GM23338 (cell line): ENCODE measurements around the gene SV2C. TPM values are rescaled to one million over a fixed set of nuclear protein-coding genes. Genes with fewer than 3 reads are reported as not detected.

ENCODE experiments used
- ATAC-seq: fragments of 200-7000 bp; cut with Tn5 transposase; 3 replicates; pipeline ENCODE4 v1.9.1; 2020
- DNase-seq: peaks from one replicate; pipeline ENCODE4 v3.0.0-alpha.2; 2015; ENCODE audit warnings: low spot score
- H2AFZ ChIP-seq: fragments of 200-600 bp; sonication (generic); 2 replicates; pipeline ENCODE4 v1.8.0; 2016; ENCODE audit warnings: antibody characterized with exemption, mild to moderate bottlenecking, moderate library complexity
- H3F3A ChIP-seq: fragments of 200-600 bp; sonication (generic); replicated peaks from 2 replicates; pipeline ENCODE4 v1.8.0; 2017; ENCODE audit warnings: antibody characterized with exemption, mixed run types, low read depth
- H3K27ac ChIP-seq: fragments of 200-600 bp; sonication (generic); 2 replicates; pipeline ENCODE4 v1.6.1; 2016; ENCODE audit warnings: low read depth
- H3K27me3 ChIP-seq: fragments of 200-600 bp; sonication (generic); 2 replicates; pipeline ENCODE4 v1.8.0; 2016; ENCODE audit warnings: mild to moderate bottlenecking, mixed run types, moderate library complexity; ENCODE audit not compliant: insufficient read depth
- H3K36me3 ChIP-seq: fragments of 200-600 bp; sonication (generic); 2 replicates; pipeline ENCODE4 v1.8.0; 2016; ENCODE audit warnings: mild to moderate bottlenecking; ENCODE audit not compliant: insufficient read depth
- H3K4me1 ChIP-seq: fragments of 200-600 bp; sonication (generic); 2 replicates; pipeline ENCODE4 v1.8.0; 2016; ENCODE audit warnings: mild to moderate bottlenecking, moderate library complexity; ENCODE audit not compliant: insufficient read depth
- H3K4me2 ChIP-seq: fragments of 200-600 bp; sonication (generic); 2 replicates; pipeline ENCODE4 v1.7.1; 2017; ENCODE audit warnings: mixed run types
- H3K4me3 ChIP-seq: fragments of 200-600 bp; sonication (generic); 2 replicates; pipeline ENCODE4 v1.6.1; 2016; ENCODE audit warnings: mixed run types
- H3K79me2 ChIP-seq: fragments of 200-600 bp; sonication (generic); replicated peaks from 2 replicates; pipeline ENCODE4 v1.8.0; 2017; ENCODE audit warnings: mild to moderate bottlenecking; ENCODE audit not compliant: insufficient read depth
- H3K9me2 ChIP-seq: fragments of 200-600 bp; sonication (generic); 2 replicates; pipeline ENCODE4 v1.8.0; 2017; ENCODE audit not compliant: insufficient read depth
- H4K20me1 ChIP-seq: fragments of 200-600 bp; sonication (generic); replicated peaks from 2 replicates; pipeline ENCODE4 v1.8.0; 2017; ENCODE audit warnings: mild to moderate bottlenecking; ENCODE audit not compliant: insufficient read depth
- H3K27ac Mint-ChIP-seq: 2 replicates; pipeline ENCODE4 v1.8.0; 2020; ENCODE audit warnings: inconsistent platforms, mild to moderate bottlenecking, moderate library complexity, mixed read lengths
- H3K27me3 Mint-ChIP-seq: 3 replicates; pipeline ENCODE4 v1.8.0; 2022; ENCODE audit warnings: low read depth, mild to moderate bottlenecking, moderate library complexity, mixed read lengths, inconsistent platforms; ENCODE audit not compliant: insufficient read depth, poor library complexity
- H3K36me3 Mint-ChIP-seq: 3 replicates; pipeline ENCODE4 v1.8.0; 2021; ENCODE audit warnings: low read depth, mild to moderate bottlenecking, inconsistent platforms, moderate library complexity, mixed read lengths
- H3K4me1 Mint-ChIP-seq: 3 replicates; pipeline ENCODE4 v1.8.0; 2020; ENCODE audit warnings: mild to moderate bottlenecking, inconsistent platforms, mixed read lengths
- H3K4me3 Mint-ChIP-seq: 3 replicates; pipeline ENCODE4 v1.8.0; 2021; ENCODE audit warnings: moderate library complexity, mild to moderate bottlenecking, inconsistent platforms, mixed read lengths
- H3K9me3 Mint-ChIP-seq: 3 replicates; pipeline ENCODE4 v1.8.0; 2020; ENCODE audit warnings: moderate library complexity, mild to moderate bottlenecking, inconsistent platforms, mixed read lengths
- CREB1 ChIP-seq: fragments of 250-450 bp; sonication (Bioruptor Pico); IDR thresholded peaks from 2 replicates; pipeline ENCODE4 v1.5.0; 2020; ENCODE audit warnings: low read depth, mild to moderate bottlenecking, moderate library complexity
- EZH2phosphoT487 ChIP-seq: fragments of 200-600 bp; sonication (generic); IDR thresholded peaks from one replicate; pipeline ENCODE4 v1.8.1; 2018; ENCODE audit warnings: antibody characterized with exemption; ENCODE audit not compliant: unreplicated experiment
- JUNB ChIP-seq: IDR thresholded peaks from one replicate; pipeline ENCODE4 v1.6.1; 2016; ENCODE audit warnings: antibody characterized with exemption; ENCODE audit not compliant: unreplicated experiment
- STAT1 ChIP-seq: IDR thresholded peaks from one replicate; pipeline ENCODE4 v1.6.1; 2016; ENCODE audit warnings: antibody characterized with exemption; ENCODE audit not compliant: unreplicated experiment
- ZNF114 ChIP-seq: fragments of 250-450 bp; sonication (Bioruptor Pico); IDR thresholded peaks from 2 replicates; pipeline ENCODE4 v1.5.0; 2020; ENCODE audit warnings: mild to moderate bottlenecking, moderate library complexity
- ZNF331 ChIP-seq: fragments of 250-450 bp; sonication (Bioruptor Pico); IDR thresholded peaks from 2 replicates; pipeline ENCODE4 v1.5.0; 2020; ENCODE audit warnings: low read depth, mild to moderate bottlenecking, moderate library complexity
- polyA plus RNA-seq: library from polyadenylated mRNA; unstranded; fragments of >200 nt; fragmentation: Nextera tagmentation; extraction: Ambion mirVana; gene quantifications from 2 replicates; pipeline ENCODE4 v1.2.1, GENCODE V29; 2016
- total RNA-seq: library from RNA; depleted of rRNA; stranded (reverse); fragments of >200 nt; shearing (Covaris generic); gene quantifications from 2 replicates; pipeline ENCODE4 v1.2.3, GENCODE V29; 2014
- TF ChIP-seq, protein P1 (sequence below), 2 experiments: fragments of 200-600 bp in 1 of 2; sonication (generic) in 1 of 2; conservative IDR thresholded peaks; 2 replicates each; pipeline versions ENCODE4 v1.5.1 to v1.6.1; 2016 to 2017; ENCODE audit warnings: antibody characterized with exemption in 2 of 2, low read depth in 2 of 2, mild to moderate bottlenecking in 2 of 2, moderate library complexity in 1 of 2
- TF ChIP-seq, protein P2 (sequence below): IDR thresholded peaks from one replicate; pipeline ENCODE4 v1.6.1; 2018; ENCODE audit warnings: antibody characterized with exemption; ENCODE audit not compliant: unreplicated experiment
- TF ChIP-seq, protein P3 (sequence below): fragments of 250-450 bp; sonication (Bioruptor Pico); IDR thresholded peaks from 2 replicates; pipeline ENCODE4 v1.5.0; 2020; ENCODE audit warnings: mild to moderate bottlenecking, moderate library complexity
- TF ChIP-seq, protein P4 (sequence below): IDR thresholded peaks from 2 replicates; pipeline ENCODE4 v1.6.1; 2016; ENCODE audit warnings: antibody characterized with exemption

SV2C gene
- total and polyA plus RNA-seq, 2 experiments from 2014 or later = 0.05 to 0.07 TPM

DNA sequence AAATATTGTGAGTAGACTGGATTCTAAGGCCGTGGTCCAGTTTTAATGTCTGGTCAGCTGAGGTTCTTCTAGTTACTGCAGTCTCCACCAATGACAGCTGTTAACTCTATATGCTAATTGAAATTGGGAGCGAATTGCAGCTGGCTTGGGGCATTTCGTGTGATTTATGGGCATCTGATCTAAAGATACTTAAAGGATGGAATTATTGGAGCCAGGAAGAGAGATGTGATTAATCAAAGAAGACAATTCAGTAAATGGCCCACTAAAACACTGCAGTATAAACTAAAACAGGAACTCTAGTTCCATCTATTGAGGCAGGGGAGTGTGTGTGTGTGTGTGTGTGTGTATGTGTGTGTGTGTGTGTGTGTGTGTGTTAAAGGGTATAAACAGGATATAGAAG is 162.4 kb downstream of the SV2C start (continued):
- TF ChIP-seq, protein P1, sequence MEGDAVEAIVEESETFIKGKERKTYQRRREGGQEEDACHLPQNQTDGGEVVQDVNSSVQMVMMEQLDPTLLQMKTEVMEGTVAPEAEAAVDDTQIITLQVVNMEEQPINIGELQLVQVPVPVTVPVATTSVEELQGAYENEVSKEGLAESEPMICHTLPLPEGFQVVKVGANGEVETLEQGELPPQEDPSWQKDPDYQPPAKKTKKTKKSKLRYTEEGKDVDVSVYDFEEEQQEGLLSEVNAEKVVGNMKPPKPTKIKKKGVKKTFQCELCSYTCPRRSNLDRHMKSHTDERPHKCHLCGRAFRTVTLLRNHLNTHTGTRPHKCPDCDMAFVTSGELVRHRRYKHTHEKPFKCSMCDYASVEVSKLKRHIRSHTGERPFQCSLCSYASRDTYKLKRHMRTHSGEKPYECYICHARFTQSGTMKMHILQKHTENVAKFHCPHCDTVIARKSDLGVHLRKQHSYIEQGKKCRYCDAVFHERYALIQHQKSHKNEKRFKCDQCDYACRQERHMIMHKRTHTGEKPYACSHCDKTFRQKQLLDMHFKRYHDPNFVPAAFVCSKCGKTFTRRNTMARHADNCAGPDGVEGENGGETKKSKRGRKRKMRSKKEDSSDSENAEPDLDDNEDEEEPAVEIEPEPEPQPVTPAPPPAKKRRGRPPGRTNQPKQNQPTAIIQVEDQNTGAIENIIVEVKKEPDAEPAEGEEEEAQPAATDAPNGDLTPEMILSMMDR (conservative IDR thresholded peaks at IDR 0.05; ENCODE audit: low read depth in 2 of 2) = no peak
- TF ChIP-seq EZH2phosphoT487 (no peak), STAT1 (no peak), JUNB (no peak), CREB1 (CRISPR knock-in tag) (no peak)
- TF ChIP-seq, protein P2, sequence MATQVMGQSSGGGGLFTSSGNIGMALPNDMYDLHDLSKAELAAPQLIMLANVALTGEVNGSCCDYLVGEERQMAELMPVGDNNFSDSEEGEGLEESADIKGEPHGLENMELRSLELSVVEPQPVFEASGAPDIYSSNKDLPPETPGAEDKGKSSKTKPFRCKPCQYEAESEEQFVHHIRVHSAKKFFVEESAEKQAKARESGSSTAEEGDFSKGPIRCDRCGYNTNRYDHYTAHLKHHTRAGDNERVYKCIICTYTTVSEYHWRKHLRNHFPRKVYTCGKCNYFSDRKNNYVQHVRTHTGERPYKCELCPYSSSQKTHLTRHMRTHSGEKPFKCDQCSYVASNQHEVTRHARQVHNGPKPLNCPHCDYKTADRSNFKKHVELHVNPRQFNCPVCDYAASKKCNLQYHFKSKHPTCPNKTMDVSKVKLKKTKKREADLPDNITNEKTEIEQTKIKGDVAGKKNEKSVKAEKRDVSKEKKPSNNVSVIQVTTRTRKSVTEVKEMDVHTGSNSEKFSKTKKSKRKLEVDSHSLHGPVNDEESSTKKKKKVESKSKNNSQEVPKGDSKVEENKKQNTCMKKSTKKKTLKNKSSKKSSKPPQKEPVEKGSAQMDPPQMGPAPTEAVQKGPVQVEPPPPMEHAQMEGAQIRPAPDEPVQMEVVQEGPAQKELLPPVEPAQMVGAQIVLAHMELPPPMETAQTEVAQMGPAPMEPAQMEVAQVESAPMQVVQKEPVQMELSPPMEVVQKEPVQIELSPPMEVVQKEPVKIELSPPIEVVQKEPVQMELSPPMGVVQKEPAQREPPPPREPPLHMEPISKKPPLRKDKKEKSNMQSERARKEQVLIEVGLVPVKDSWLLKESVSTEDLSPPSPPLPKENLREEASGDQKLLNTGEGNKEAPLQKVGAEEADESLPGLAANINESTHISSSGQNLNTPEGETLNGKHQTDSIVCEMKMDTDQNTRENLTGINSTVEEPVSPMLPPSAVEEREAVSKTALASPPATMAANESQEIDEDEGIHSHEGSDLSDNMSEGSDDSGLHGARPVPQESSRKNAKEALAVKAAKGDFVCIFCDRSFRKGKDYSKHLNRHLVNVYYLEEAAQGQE = no peak

DNA sequence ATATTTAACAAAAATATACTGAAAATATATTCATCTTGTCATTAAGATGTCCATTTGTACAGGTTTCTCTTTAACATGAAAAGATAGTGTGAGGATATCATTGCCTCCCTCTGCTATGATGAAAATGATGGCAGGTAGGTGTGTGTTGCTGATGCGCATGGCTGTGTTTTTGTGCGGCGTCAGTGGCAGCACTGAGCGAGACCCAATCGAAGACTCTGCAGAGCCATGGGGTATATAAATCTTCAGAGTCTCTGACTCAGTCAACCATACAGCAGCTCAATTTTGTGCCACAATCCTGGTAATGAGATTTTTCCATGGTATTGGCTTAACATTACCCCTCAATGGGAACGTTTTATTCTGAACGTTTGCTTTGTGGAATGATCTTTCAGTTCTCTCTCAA is 166.4 kb downstream of the SV2C start:
- Histone ChIP-seq H3F3A (no peaks in the 10 kb centered on the region), H3K27me3 (no peaks in the 10 kb centered on the region), H3K79me2 (no peaks in the 10 kb centered on the region), H3K4me1 (no peaks in the 10 kb centered on the region), H4K20me1 (no peaks in the 10 kb centered on the region), H3K27ac (no peak overlapping the region), H3K4me2 (no peak overlapping the region), H3K36me3 (no peaks in the 10 kb centered on the region), H3K4me3 (no peak overlapping the region), H2AFZ (no peak overlapping the region), H3K9me2 (no peaks in the 10 kb centered on the region; the same call in 1 of the 2 replicates)
- Mint-ChIP-seq H3K27me3 (peaks cover 2% of the 10 kb centered on the region), H3K9me3 (no peaks in the 10 kb centered on the region; the same call in 1 of the 3 replicates), H3K27ac (no peak overlapping the region), H3K36me3 (no peaks in the 10 kb centered on the region), H3K4me1 (no peaks in the 10 kb centered on the region), H3K4me3 (no peak overlapping the region)
- ATAC-seq (no peak), DNase-seq (no peak)
- TF ChIP-seq ZNF331 (CRISPR knock-in tag) (no peak), EZH2phosphoT487 (no peak), ZNF114 (CRISPR knock-in tag) (no peak), JUNB (no peak), STAT1 (no peak), CREB1 (CRISPR knock-in tag) (no peak)
- TF ChIP-seq, protein P3, sequence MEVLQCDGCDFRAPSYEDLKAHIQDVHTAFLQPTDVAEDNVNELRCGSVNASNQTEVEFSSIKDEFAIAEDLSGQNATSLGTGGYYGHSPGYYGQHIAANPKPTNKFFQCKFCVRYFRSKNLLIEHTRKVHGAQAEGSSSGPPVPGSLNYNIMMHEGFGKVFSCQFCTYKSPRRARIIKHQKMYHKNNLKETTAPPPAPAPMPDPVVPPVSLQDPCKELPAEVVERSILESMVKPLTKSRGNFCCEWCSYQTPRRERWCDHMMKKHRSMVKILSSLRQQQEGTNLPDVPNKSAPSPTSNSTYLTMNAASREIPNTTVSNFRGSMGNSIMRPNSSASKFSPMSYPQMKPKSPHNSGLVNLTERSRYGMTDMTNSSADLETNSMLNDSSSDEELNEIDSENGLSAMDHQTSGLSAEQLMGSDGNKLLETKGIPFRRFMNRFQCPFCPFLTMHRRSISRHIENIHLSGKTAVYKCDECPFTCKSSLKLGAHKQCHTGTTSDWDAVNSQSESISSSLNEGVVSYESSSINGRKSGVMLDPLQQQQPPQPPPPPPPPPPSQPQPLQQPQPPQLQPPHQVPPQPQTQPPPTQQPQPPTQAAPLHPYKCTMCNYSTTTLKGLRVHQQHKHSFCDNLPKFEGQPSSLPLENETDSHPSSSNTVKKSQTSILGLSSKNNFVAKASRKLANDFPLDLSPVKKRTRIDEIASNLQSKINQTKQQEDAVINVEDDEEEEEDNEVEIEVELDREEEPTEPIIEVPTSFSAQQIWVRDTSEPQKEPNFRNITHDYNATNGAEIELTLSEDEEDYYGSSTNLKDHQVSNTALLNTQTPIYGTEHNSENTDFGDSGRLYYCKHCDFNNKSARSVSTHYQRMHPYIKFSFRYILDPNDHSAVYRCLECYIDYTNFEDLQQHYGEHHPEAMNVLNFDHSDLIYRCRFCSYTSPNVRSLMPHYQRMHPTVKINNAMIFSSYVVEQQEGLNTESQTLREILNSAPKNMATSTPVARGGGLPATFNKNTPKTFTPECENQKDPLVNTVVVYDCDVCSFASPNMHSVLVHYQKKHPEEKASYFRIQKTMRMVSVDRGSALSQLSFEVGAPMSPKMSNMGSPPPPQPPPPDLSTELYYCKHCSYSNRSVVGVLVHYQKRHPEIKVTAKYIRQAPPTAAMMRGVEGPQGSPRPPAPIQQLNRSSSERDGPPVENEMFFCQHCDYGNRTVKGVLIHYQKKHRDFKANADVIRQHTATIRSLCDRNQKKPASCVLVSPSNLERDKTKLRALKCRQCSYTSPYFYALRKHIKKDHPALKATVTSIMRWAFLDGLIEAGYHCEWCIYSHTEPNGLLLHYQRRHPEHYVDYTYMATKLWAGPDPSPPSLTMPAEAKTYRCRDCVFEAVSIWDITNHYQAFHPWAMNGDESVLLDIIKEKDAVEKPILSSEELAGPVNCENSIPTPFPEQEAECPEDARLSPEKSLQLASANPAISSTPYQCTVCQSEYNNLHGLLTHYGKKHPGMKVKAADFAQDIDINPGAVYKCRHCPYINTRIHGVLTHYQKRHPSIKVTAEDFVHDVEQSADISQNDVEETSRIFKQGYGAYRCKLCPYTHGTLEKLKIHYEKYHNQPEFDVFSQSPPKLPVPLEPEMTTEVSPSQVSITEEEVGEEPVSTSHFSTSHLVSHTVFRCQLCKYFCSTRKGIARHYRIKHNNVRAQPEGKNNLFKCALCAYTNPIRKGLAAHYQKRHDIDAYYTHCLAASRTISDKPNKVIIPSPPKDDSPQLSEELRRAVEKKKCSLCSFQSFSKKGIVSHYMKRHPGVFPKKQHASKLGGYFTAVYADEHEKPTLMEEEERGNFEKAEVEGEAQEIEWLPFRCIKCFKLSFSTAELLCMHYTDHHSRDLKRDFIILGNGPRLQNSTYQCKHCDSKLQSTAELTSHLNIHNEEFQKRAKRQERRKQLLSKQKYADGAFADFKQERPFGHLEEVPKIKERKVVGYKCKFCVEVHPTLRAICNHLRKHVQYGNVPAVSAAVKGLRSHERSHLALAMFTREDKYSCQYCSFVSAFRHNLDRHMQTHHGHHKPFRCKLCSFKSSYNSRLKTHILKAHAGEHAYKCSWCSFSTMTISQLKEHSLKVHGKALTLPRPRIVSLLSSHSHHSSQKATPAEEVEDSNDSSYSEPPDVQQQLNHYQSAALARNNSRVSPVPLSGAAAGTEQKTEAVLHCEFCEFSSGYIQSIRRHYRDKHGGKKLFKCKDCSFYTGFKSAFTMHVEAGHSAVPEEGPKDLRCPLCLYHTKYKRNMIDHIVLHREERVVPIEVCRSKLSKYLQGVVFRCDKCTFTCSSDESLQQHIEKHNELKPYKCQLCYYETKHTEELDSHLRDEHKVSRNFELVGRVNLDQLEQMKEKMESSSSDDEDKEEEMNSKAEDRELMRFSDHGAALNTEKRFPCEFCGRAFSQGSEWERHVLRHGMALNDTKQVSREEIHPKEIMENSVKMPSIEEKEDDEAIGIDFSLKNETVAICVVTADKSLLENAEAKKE (CRISPR knock-in tag) = no peak
- TF ChIP-seq, protein P4, sequence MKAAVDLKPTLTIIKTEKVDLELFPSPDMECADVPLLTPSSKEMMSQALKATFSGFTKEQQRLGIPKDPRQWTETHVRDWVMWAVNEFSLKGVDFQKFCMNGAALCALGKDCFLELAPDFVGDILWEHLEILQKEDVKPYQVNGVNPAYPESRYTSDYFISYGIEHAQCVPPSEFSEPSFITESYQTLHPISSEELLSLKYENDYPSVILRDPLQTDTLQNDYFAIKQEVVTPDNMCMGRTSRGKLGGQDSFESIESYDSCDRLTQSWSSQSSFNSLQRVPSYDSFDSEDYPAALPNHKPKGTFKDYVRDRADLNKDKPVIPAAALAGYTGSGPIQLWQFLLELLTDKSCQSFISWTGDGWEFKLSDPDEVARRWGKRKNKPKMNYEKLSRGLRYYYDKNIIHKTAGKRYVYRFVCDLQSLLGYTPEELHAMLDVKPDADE = no peak
